IPS-20b (cell line): ENCODE data around the gene STT3A.

Source experiments
- H3K27ac ChIP-seq: one replicate; pipeline ENCODE4 v1.5.1; 2013; ENCODE audit warnings: low read length
- H3K27me3 ChIP-seq: 2 replicates; pipeline ENCODE4 v1.6.1; 2013; ENCODE audit warnings: mild to moderate bottlenecking, low read length, inconsistent platforms; ENCODE audit not compliant: insufficient read depth
- H3K36me3 ChIP-seq: 2 replicates; pipeline ENCODE4 v1.6.1; 2013; ENCODE audit warnings: low read depth, mild to moderate bottlenecking, inconsistent platforms, low read length, moderate library complexity; ENCODE audit not compliant: insufficient read depth
- H3K4me1 ChIP-seq: 2 replicates; pipeline ENCODE4 v1.6.1; 2013; ENCODE audit warnings: mild to moderate bottlenecking, control low read depth, inconsistent platforms, low read length, moderate library complexity; ENCODE audit not compliant: insufficient read depth
- H3K4me3 ChIP-seq: 2 replicates; pipeline ENCODE4 v1.5.1; 2013; ENCODE audit warnings: mild to moderate bottlenecking, low read length, inconsistent platforms
- H3K9ac ChIP-seq: 2 replicates; pipeline ENCODE4 v1.6.1; 2013; ENCODE audit warnings: low read depth, mild to moderate bottlenecking, inconsistent platforms, low read length, moderate library complexity
- H3K9me3 ChIP-seq: 2 replicates; pipeline ENCODE4 v1.6.1; 2013; ENCODE audit warnings: mild to moderate bottlenecking, low read depth, low read length, inconsistent platforms; ENCODE audit not compliant: insufficient read depth

The STT3A gene

DNA sequence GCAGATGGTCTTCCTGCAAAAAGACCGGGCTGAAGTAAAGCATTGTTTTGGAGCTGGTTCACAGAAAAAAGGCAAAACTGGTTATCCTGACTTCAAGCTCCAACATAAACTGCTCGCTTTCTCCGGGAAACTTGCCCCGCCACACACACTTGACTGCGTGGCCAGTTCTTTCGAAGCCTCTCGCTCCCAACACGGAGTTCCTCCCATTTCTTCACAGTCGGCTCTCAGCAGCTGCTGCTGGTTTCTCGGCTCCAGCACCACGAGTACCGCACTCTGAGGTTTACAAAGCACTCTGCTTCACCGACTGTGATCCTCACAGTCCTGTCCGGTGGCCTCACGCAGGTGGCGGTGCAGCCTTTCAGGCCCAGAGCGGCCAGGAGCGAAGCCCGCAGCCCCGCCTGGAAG, 32.6 kb downstream of the STT3A start:
- H3K27ac ChIP-seq: peak overlapping the region; percentile 72
- H3K36me3 ChIP-seq: peaks cover 56% of the 10 kb centered on the region
- no peaks in the 10 kb centered on the region for H3K9me3 ChIP-seq
- H3K9ac ChIP-seq: peak overlapping the region; percentile 98
- peak overlapping the region; percentile 98 for H3K4me3 ChIP-seq
- H3K27me3 ChIP-seq: no peaks in the 10 kb centered on the region
- peaks cover 10% of the 10 kb centered on the region; the same call in 1 of the 2 replicates for H3K4me1 ChIP-seq

DNA sequence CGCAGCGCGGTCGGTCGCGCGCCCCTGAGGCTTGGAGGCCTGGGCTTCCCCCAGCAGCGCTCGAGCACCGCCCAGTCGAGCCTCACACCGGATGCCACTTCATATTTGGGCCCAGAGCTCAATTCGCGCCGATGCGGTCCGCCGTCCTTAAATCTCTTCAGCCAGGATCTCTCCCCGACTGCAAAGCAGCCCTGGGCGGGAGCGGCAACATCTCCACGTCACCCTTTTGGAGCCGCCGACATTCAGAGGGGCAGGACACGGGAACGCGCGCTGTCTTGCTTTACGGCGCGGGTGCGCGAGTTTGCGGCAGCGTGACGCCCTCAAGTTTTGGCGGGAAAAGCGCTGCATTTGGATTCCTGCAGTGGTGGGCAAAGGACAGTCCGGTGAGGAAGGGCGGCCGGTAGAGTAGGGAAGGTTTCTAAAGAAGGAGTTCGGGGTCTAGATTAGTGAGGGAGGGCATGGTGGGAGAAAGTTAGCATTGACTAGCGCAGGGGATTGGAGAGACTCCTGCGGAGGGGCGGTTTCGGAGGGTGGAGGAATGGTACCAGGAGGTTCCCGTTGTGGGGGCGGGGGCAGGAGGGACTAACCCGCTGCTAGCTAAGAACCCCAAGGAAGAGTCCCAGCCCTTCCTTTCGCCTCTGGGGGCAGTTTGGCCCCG, 33.1 kb downstream of the STT3A start:
- Histone ChIP-seq H3K27ac (peak overlapping the region; percentile 89), H3K4me3 (peak overlapping the region; percentile 98), H3K9ac (peak overlapping the region; percentile 98), H3K36me3 (peaks cover 56% of the 10 kb centered on the region), H3K9me3 (no peaks in the 10 kb centered on the region), H3K27me3 (no peaks in the 10 kb centered on the region), H3K4me1 (peaks cover 10% of the 10 kb centered on the region; the same call in 1 of the 2 replicates)

DNA sequence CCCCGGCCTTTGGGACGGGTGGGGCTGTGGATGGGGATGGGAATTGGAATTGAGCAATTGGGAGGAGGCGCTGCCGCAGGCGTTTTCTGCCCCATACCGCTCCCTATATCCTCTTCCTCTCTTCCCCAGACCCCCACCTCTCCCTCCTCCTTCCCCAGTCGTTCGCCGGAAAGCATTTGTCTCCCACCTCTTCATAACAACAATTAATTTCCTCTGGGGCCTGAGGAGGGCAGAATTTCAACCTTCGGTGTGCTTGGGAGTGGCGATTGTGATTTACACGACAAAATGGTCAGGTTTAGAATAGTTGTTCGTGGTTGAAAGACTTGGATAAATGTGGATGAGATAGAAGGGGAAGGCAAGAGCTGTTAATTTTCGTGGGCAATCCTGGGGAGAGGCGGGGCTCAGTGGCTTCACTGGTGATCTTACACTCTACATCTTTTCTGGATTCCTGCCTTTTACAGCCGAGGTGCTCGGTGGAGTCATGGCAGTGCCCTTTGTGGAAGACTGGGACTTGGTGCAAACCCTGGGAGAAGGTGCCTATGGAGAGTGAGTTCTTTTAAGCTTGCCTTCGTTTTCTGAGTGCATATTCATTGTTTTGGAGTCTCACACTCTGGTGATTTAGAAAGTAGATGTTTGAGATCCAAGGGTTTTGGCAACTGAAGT, 33.8 kb downstream of the STT3A start:
- H3K4me3 ChIP-seq: peak overlapping the region; percentile 98
- H3K27me3 ChIP-seq: no peaks in the 10 kb centered on the region
- H3K36me3 ChIP-seq: peaks cover 56% of the 10 kb centered on the region
- no peaks in the 10 kb centered on the region for H3K9me3 ChIP-seq
- H3K4me1 ChIP-seq: peaks cover 10% of the 10 kb centered on the region; the same call in 1 of the 2 replicates
- H3K9ac ChIP-seq: peak overlapping the region; percentile 98
- H3K27ac ChIP-seq: peak overlapping the region; percentile 89

DNA sequence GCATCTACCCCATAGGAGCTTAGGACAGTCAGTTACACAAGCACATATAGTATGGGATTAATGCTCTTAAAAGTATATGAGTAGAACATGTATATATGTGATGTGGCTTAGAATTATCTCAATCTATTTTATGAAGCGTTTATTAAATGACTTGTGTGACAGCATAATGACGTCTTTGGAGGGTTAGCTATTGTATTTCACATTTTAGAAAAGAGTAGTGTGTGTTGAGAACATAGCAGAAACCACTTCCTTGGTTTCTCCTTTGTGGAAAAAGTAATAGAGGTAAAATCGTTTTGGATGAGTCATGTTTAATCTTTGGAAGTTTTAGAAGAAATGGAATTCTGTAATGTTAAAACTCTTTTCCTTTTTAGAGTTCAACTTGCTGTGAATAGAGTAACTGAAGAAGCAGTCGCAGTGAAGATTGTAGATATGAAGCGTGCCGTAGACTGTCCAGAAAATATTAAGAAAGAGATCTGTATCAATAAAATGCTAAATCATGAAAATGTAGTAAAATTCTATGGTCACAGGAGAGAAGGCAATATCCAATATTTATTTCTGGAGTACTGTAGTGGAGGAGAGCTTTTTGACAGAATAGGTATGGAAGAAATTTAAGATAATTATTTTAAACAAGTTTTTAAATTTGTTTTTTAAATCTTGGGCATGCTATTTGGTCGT, 34.7 kb downstream of the STT3A start:
- H3K4me3 ChIP-seq: peak overlapping the region; percentile 98
- H3K27ac ChIP-seq: peak overlapping the region; percentile 89
- H3K27me3 ChIP-seq: no peaks in the 10 kb centered on the region
- peaks cover 57% of the 10 kb centered on the region for H3K36me3 ChIP-seq
- no peaks in the 10 kb centered on the region for H3K9me3 ChIP-seq
- peak overlapping the region; percentile 98 for H3K9ac ChIP-seq
- peaks cover 10% of the 10 kb centered on the region; the same call in 1 of the 2 replicates for H3K4me1 ChIP-seq

DNA sequence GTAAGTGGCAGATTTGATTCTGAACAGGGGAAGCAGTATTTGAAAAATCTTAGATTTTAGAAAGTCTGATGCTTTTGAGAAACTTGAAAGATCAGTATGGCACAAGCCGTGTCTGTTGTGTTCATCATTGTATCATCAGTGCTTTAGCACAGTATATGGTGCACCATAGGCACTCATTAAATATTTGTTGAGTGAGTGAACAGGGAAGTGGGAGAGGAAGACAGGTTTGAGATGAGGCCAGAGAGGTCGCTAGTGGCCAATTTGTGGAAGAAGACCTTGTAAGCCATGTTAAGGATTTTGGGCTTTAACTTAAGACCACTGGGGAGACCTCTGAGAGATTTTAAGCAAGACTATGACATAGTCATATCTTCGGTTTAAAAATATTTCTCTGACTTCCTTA, 45.2 kb downstream of the STT3A start:
- no peak overlapping the region for H3K27ac ChIP-seq
- no peak overlapping the region for H3K4me3 ChIP-seq
- H3K9ac ChIP-seq: no peak overlapping the region
- no peaks in the 10 kb centered on the region for H3K27me3 ChIP-seq
- H3K9me3 ChIP-seq: no peaks in the 10 kb centered on the region
- H3K4me1 ChIP-seq: no peaks in the 10 kb centered on the region
- H3K36me3 ChIP-seq: peaks cover 98% of the 10 kb centered on the region

DNA sequence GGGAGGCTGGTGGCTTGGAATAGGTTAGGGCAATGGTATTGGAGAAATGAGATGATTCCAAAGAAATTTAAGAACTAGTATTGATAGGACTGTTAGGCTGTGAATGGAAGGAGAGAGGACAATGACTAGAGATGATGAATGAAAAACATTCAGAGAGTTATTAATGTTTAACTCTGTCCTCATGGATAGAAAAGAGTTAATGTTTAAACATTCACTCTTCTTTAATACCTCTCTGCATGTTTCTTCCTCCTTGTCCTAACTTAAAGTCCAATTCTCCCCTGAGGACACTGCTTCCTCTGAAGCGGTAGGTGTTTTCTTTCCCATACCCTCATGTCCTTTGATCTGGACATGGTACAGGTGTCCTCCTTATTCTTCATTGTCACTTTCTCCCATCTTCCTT, 45.7 kb downstream of the STT3A start:
- Histone ChIP-seq H3K9ac (no peak overlapping the region), H3K4me3 (no peak overlapping the region), H3K27me3 (no peaks in the 10 kb centered on the region), H3K27ac (no peak overlapping the region), H3K4me1 (no peaks in the 10 kb centered on the region), H3K36me3 (peaks cover 94% of the 10 kb centered on the region), H3K9me3 (no peaks in the 10 kb centered on the region)

DNA sequence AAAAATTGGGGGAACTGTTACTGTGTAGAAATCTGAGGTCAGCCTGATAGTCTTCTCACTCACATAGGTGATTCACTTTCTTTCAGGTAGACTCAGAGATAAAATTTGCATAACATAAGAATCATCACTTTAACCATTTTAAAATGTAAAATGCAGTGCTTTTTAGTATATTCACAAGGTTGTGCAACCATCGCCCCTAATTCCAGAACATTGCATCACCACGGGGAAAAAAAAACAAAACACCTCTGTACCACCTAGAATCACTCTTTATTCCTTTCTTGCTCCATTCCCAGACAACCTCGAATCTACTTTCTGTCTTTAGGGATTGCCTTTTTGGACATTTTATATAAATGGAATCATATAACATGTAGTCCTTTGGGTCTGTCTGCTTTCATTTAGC, 53.2 kb downstream of the STT3A start:
- H3K9me3 ChIP-seq: no peaks in the 10 kb centered on the region
- H3K27me3 ChIP-seq: no peaks in the 10 kb centered on the region

DNA sequence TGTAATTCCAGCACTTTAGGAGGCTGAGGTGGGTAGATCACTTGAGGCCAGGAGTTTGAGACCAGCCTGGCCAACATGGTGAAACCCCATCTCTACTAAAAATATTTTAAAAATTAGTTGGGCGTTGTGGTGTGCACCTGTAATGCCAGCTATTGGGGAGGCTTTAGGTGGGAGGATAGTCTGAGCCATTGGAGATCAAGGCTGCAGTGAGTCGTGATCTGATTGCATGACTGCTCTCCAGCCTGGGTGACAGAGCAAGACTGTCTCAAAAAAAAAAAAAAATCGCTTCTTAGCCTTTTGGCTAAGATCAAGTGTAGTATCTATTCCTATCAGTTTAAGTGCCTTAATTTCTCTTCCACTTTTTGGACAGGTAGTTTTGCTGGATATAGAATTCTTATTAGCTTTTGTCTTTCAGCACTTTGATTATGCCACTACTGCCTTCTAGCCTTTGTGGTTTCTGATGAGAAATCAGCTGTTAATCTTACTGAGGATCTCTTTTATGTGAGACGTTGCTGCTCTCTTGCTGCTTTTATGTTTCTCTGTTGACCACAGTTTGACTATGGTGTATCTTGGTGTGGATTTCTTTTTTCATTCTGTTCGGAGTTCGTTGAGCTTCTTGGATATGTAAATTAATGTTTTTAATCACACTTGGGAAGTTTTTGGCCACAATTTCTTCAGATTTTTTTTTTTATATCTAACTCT, 57.0 kb downstream of the STT3A start:
- H3K9ac ChIP-seq: no peak overlapping the region
- no peaks in the 10 kb centered on the region for H3K27me3 ChIP-seq
- no peak overlapping the region for H3K27ac ChIP-seq
- peaks cover 94% of the 10 kb centered on the region for H3K36me3 ChIP-seq
- H3K4me1 ChIP-seq: no peaks in the 10 kb centered on the region; the same call in 1 of the 2 replicates
- H3K9me3 ChIP-seq: no peaks in the 10 kb centered on the region
- H3K4me3 ChIP-seq: no peak overlapping the region

More for the DNA sequence above, 53.2 kb downstream of the STT3A start:
- no peaks in the 10 kb centered on the region; the same call in 1 of the 2 replicates for H3K4me1 ChIP-seq
- peaks cover 92% of the 10 kb centered on the region for H3K36me3 ChIP-seq
- no peak overlapping the region for H3K27ac ChIP-seq
- H3K4me3 ChIP-seq: no peak overlapping the region
- no peak overlapping the region for H3K9ac ChIP-seq

DNA sequence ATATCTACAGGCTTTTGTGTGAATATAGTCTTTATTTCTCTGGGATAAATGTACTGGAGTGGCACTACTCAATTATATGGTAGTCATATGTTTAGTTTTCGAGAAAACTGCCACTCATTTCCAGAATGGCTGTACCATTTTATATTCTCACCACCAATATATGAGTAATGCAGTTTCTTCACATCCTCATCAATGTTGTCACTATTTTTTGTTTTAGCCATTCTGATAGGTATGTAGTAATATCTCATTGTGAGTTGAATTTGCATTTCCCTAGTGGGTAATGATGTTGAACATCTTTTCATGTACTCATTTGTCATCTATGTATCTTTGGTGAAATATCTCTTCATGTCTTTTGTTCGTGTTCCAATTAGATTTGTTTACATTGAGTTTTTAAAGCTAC, 70.0 kb downstream of the STT3A start:
- Histone ChIP-seq H3K9me3 (no peaks in the 10 kb centered on the region; the same call in 1 of the 2 replicates), H3K27me3 (no peaks in the 10 kb centered on the region), H3K4me1 (no peaks in the 10 kb centered on the region), H3K27ac (no peak overlapping the region), H3K9ac (no peak overlapping the region), H3K36me3 (peaks cover 77% of the 10 kb centered on the region), H3K4me3 (no peak overlapping the region)

DNA sequence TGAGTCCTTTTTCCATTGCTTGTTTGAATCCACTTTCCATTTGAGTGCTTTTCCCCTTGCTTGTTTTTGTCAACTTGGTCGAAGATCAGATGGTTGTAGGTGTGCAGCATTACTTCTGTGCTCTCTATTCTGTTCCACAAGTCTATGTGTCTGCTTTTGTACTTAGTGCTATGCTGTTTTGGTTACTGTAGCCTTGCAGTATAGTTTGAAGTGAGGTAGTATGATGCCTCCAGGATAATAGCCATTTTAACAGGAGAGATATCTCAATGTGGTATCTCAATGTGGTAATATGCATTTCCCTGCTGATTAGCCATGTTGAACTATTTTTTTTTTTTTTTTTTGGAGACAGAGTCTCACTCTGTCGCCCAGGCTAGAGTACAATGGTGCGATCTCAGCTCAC, 71.3 kb downstream of the STT3A start:
- Histone ChIP-seq H3K27ac (no peak overlapping the region), H3K9ac (no peak overlapping the region), H3K27me3 (no peaks in the 10 kb centered on the region), H3K4me1 (no peaks in the 10 kb centered on the region), H3K9me3 (no peaks in the 10 kb centered on the region; the same call in 1 of the 2 replicates), H3K4me3 (no peak overlapping the region), H3K36me3 (peaks cover 69% of the 10 kb centered on the region)

DNA sequence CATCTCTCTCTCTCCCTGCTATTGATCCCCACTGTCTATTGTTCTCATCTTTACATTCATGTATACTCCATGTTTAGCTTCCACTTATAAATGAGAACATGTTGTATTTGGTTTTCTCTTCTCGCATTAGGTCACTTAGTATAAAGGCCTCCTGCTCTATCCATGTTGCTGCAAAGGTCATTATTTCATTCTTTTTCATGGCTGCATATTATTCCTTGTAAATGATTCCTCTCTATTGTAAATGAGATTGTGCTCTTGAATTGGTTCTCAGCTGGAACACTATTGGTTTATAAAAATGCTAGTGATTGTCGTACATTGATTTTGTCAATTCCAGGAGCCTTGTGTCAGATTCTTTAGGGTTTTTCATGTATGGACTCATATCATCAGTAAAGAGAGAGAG, 74.5 kb downstream of the STT3A start:
- peaks cover 65% of the 10 kb centered on the region for H3K36me3 ChIP-seq
- no peak overlapping the region for H3K4me3 ChIP-seq
- no peak overlapping the region for H3K27ac ChIP-seq
- no peaks in the 10 kb centered on the region; the same call in 1 of the 2 replicates for H3K9me3 ChIP-seq
- no peak overlapping the region for H3K9ac ChIP-seq
- H3K4me1 ChIP-seq: no peaks in the 10 kb centered on the region
- no peaks in the 10 kb centered on the region for H3K27me3 ChIP-seq
